Vagina (tissue), 2 donors: ENCODE results near the gene KRT74.

Experiments
- CTCF ChIP-seq, 3 experiments: fragments of 450-650 bp in 2 of 3; fragments of 200-600 bp in 1 of 3; sonication (generic) in 1 of 3; IDR thresholded peaks; one replicate each; pipeline ENCODE4 v1.5.1; 2017 to 2019; ENCODE audit warnings: antibody characterized with exemption in 3 of 3, mild to moderate bottlenecking in 2 of 3, moderate library complexity in 2 of 3
- POLR2A ChIP-seq, 2 donors: fragments of 450-650 bp; IDR thresholded peaks; one replicate each; pipeline ENCODE4 v1.6.1; 2017; ENCODE audit warnings: antibody characterized with exemption in 2 of 2, mild to moderate bottlenecking in 2 of 2, moderate library complexity in 2 of 2
- POLR2AphosphoS5 ChIP-seq, 2 donors: sonication (generic); formaldehyde crosslinking; IDR thresholded peaks; one replicate each; pipeline ENCODE4 v1.9.0; 2017; ENCODE audit warnings: antibody characterized with exemption in 2 of 2, mild to moderate bottlenecking in 2 of 2, low read depth in 1 of 2; ENCODE audit not compliant: insufficient read depth in 1 of 2

- no peak for TF ChIP-seq CTCF (IDR thresholded peaks at IDR 0.05)
- no peak for TF ChIP-seq POLR2A (IDR thresholded peaks at IDR 0.05)
- TF ChIP-seq POLR2AphosphoS5 (IDR thresholded peaks at IDR 0.05; ENCODE audit: insufficient read depth in 1 of 2, low read depth in 1 of 2), result no peak
Observed at GRCh38 chr12:52517005-52517835, 56.4 kb downstream of the KRT74 start.
